ENCODE measurements around the gene PRR5. TPM values are rescaled to one million over a fixed set of nuclear protein-coding genes. Genes with fewer than 3 reads are reported as not detected.

Gene PRR5
- total and polyA plus RNA-seq, 2 of the 13 experiments (the other 11 are each of a cell fraction or from before 2014, with no cell fraction given): 11.6 to 27.5 TPM

- no peak for TF ChIP-seq NFYB (CRISPR knock-in tag; IDR thresholded peaks at IDR 0.05)
- TF ChIP-seq GATAD1 (CRISPR knock-in tag; IDR thresholded peaks at IDR 0.05): no peak
- TF ChIP-seq KAT2B (IDR thresholded peaks at IDR 0.05; ENCODE audit: borderline replicate concordance, low read depth, low read length): no peak
- no peak for TF ChIP-seq ZBTB44 (CRISPR knock-in tag; IDR thresholded peaks at IDR 0.05)
- no peak for TF ChIP-seq ZNF816 (CRISPR knock-in tag; IDR thresholded peaks at IDR 0.05; ENCODE audit: borderline replicate concordance)
- no peak for TF ChIP-seq ZNF318 (CRISPR knock-in tag; IDR thresholded peaks at IDR 0.05)
- TF ChIP-seq ZNF33A (CRISPR knock-in tag; IDR thresholded peaks at IDR 0.05; ENCODE audit: borderline replicate concordance): no peak
- TF ChIP-seq MAFK (conservative IDR thresholded peaks at IDR 0.05 in 1 of 2, IDR thresholded peaks at IDR 0.05 in 1 of 2; ENCODE audit: low read length in 2 of 2): peak; percentile 92 to 98
- no peak for TF ChIP-seq ZNF343 (CRISPR knock-in tag; IDR thresholded peaks at IDR 0.05)
- TF ChIP-seq CREB3 (CRISPR knock-in tag; IDR thresholded peaks at IDR 0.05): no peak
- TF ChIP-seq EED (CRISPR knock-in tag; IDR thresholded peaks at IDR 0.05): no peak
These were observed 25.3 kb upstream of the PRR5 start (continued) for GRCh38 chr22:44676441-44677352.
